Kidney (tissue), 14 donors: Measurements from ENCODE around the gene PTH. TPM values are rescaled to one million over a fixed set of nuclear protein-coding genes. Genes with fewer than 3 reads are reported as not detected.

Source experiments
- DNase-seq, 5 donors: peaks; one replicate each; pipeline ENCODE4 v3.0.0-alpha.2; 2013 to 2020
- FAIRE-seq: peaks from 2 replicates; lab custom pipeline; 2012; peaks lifted over from hg19 to GRCh38; lab: Jason Lieb, UNC
- H3K27ac ChIP-seq, 2 donors: one replicate each; pipeline ENCODE4 v1.7.0; 2013; ENCODE audit warnings: low read depth in 2 of 2, low read length in 2 of 2, inconsistent platforms in 1 of 2
- H3K27me3 ChIP-seq: one replicate; pipeline ENCODE4 v1.7.1; 2013; ENCODE audit warnings: low read length, inconsistent platforms; ENCODE audit not compliant: control insufficient read depth, insufficient read depth
- H3K36me3 ChIP-seq, 3 donors: one replicate each; pipeline versions ENCODE4 v1.7.0 to v1.7.1; 2013; ENCODE audit warnings: low read length in 3 of 3, control low read depth in 1 of 3, inconsistent platforms in 1 of 3; ENCODE audit not compliant: insufficient read depth in 3 of 3, control insufficient read depth in 2 of 3
- H3K4me1 ChIP-seq, 3 donors: one replicate each; pipeline versions ENCODE4 v1.7.0 to v1.7.1; 2013; ENCODE audit warnings: low read length in 3 of 3, inconsistent platforms in 1 of 3, low read depth in 1 of 3; ENCODE audit not compliant: control insufficient read depth in 2 of 3, insufficient read depth in 2 of 3
- H3K4me3 ChIP-seq, 3 donors: one replicate each; pipeline versions ENCODE4 v1.7.0 to v1.8.1; 2013; ENCODE audit warnings: low read length in 3 of 3, control low read depth in 1 of 3, inconsistent platforms in 1 of 3
- H3K9ac ChIP-seq, 3 donors: one replicate each; pipeline versions ENCODE4 v1.7.0 to v1.7.1; 2013; ENCODE audit warnings: low read length in 3 of 3, control low read depth in 1 of 3, inconsistent platforms in 1 of 3
- H3K9me3 ChIP-seq, 3 donors: one replicate each; pipeline versions ENCODE4 v1.7.0 to v1.7.1; 2013; ENCODE audit warnings: low read length in 3 of 3, control low read depth in 1 of 3, inconsistent platforms in 1 of 3; ENCODE audit not compliant: control insufficient read depth in 2 of 3, insufficient read depth in 1 of 3
- CTCF ChIP-seq: IDR thresholded peaks from 3 replicates; pipeline ENCODE4 v1.5.1; 2012; ENCODE audit warnings: mild to moderate bottlenecking, moderate library complexity, borderline replicate concordance; ENCODE audit not compliant: insufficient read depth; ENCODE audit errors: extremely low read depth
- intact Hi-C: fragments of 100-400 bp; cut with DNase I; formaldehyde crosslinking; loops from one replicate; pipeline ENCODE4 v1.11.1; 2022
- polyA plus RNA-seq: library from polyadenylated mRNA; stranded (reverse); fragments of 350-450 nt; fragmentation: Illumina TruSeq; extraction: RNeasy Lipid Tissue Mini Kit (QIAGEN cat#74804); gene quantifications from one replicate; pipeline ENCODE4 v1.2.3, GENCODE V29; 2014; ENCODE audit warnings: low read depth, low replicate concordance; ENCODE audit not compliant: insufficient read depth
- total RNA-seq: library from RNA; stranded (reverse); fragmentation: NEBNext Ultra II Directional; extraction: Animal tissue kit (Norgen Biotek cat#: 25700); gene quantifications from one replicate; pipeline ENCODE4 v1.2.1, GENCODE V29; 2021
- donor health status: control.
- donor health status: control.
- donor health status: control.
- donor health status: control.
- donor health status: control.
- donor health status: DM: yes; HTN: yes; CAD: no.
- donor health status: Normal renal cell carcinoma (clear cell type).

PTH gene
- total and polyA plus RNA-seq, 2 donors from 2014 or later: not detected

- FAIRE-seq (no peak), DNase-seq (no peak)
- intact Hi-C loops: no loop called here
- Histone ChIP-seq H3K27ac (no peak overlapping the region), H3K27me3 (no peaks in the 10 kb centered on the region), H3K9ac (no peak overlapping the region), H3K4me1 (no peaks in the 10 kb centered on the region), H3K36me3 (no peaks in the 10 kb centered on the region), H3K9me3 (no peaks in the 10 kb centered on the region), H3K4me3 (no peak overlapping the region)
- TF ChIP-seq CTCF: no peak
Measured at GRCh38 chr11:13480198-13480597, 15.6 kb downstream of the PTH start.

GRCh38 chr11:13479688-13480087 is 16.1 kb downstream of the PTH start:
- H3K4me3 ChIP-seq: no peak overlapping the region
- no peak for TF ChIP-seq CTCF
- no peaks in the 10 kb centered on the region for H3K27me3 ChIP-seq
- no peak overlapping the region for H3K9ac ChIP-seq
- DNase-seq (no peak), FAIRE-seq (no peak)
- intact Hi-C loops: no loop called here
- H3K4me1 ChIP-seq: no peaks in the 10 kb centered on the region
- H3K9me3 ChIP-seq: no peaks in the 10 kb centered on the region
- no peak overlapping the region for H3K27ac ChIP-seq
- no peaks in the 10 kb centered on the region for H3K36me3 ChIP-seq

GRCh38 chr11:13475091-13475490 is 20.7 kb downstream of the PTH start:
- Histone ChIP-seq H3K27ac (no peak overlapping the region), H3K9me3 (no peaks in the 10 kb centered on the region), H3K4me1 (no peaks in the 10 kb centered on the region), H3K9ac (no peak overlapping the region), H3K4me3 (no peak overlapping the region), H3K36me3 (no peaks in the 10 kb centered on the region), H3K27me3 (no peaks in the 10 kb centered on the region)
- FAIRE-seq: no peak
- TF ChIP-seq CTCF: no peak
- no peak for DNase-seq
- intact Hi-C loops: no loop called here

GRCh38 chr11:13473013-13473722 is 22.6 kb downstream of the PTH start:
- Histone ChIP-seq H3K4me3 (no peak overlapping the region), H3K27me3 (no peaks in the 10 kb centered on the region), H3K36me3 (no peaks in the 10 kb centered on the region), H3K27ac (no peak overlapping the region), H3K9me3 (no peaks in the 10 kb centered on the region), H3K9ac (no peak overlapping the region), H3K4me1 (no peaks in the 10 kb centered on the region)
- intact Hi-C loops: no loop called here
- TF ChIP-seq CTCF: no peak
- DNase-seq (no peak), FAIRE-seq (no peak)
